COLO829 (cell line): Measurements from ENCODE around the gene NIPBL.
"Not testable (repeated sequence)": the region's sequence is repeated elsewhere in the genome, so short reads cannot be mapped to it uniquely, and the experiment has no call there.

Source experiments
- DNase-seq: peaks from one replicate; pipeline ENCODE4 v3.0.0; 2012; ENCODE audit warnings: low spot score

Gene NIPBL

DNA sequence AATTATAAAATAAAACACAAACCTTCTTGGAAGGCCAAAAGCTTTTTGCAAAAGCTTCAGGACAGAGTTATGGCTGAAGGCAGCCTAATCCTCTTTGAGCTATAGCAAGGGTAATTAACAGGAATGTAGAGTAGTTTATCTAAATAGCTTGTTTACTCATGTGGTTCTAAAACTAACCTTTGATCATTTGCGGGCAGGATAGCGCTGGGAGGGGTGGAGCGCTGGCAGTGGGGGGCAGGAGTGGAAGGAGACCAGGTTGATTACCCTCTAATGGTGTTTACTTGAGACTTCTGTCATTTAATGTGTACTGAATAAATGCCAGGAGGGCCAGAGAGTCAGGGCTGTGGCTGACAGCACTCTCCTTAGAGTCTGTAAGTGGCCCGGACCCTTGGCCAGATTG, 217.2 kb downstream of the NIPBL start:
- not testable (repeated sequence) for DNase-seq

- not testable (repeated sequence) for DNase-seq
Measured at GRCh38 chr5:37099267-37099666, 222.7 kb downstream of the NIPBL start.

- DNase-seq = no peak
Measured at GRCh38 chr5:37103302-37103701, 226.7 kb downstream of the NIPBL start.

DNA sequence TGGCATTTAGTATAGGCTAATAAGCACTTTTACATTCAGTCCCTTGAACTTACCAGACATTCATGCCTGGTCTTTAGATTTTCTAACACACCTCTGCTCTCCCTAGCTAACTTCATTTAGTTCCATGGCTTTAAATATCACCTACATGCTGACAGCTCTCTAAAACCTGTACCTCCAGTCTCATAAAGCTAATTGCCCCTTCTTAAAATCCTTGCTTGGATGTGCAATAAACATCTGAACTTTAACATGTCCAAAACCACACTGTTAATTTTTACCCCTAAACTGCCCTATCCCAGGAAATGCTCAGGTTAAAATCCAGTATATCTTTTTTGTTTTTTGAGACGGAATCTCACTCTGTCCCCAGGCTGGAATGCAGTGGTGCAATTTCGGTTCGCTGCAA, 232.8 kb downstream of the NIPBL start:
- no peak for DNase-seq

DNA sequence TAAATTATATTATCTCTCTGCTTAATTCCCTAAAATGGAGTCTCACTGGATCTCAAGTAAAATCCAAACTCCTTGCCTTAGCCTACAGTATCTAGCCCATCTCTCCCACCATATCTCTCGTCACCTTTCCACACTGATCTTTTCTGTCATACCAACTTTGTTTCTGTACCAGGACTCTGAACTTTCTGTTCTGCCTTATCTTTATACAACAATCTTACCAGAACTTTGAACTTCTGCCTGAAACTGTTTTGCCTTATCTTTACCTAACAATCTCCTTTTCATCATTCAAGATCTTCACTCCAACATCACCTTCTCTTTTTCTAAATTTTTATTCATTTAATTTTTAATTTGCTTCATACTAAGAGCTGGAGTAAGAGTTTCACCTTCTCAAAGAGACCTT, 233.6 kb downstream of the NIPBL start:
- DNase-seq = no peak

- DNase-seq = no peak
Measured at GRCh38 chr5:37111426-37112382, 235.1 kb downstream of the NIPBL start.

DNA sequence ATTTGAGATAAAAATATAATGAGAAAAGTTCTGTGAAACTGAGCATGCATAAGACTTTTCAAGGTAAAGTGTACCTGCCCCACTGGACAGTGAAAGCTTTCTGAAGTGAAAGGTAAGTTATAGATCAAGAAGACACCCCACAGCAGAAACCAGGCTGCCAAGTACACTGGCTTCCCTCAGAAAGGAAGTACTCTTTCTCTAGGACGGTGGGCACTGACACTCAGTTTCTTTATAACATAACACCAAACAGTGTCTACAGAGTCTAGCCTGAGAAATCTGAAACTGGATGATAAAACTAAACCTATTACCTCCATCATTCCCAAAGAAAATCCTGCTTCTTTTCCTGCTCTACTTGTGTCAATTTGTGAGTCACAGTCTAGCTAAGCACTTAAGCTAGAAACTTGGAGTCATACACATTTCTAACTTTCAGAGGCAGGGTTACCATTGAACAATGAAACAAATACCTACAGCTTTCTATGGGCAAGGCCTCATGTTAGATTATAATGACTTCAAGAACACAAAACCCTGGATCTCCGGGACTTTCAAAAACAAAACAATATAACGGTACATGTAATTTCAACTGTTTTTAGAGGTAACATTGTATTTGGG, 235.9 kb downstream of the NIPBL start:
- no peak for DNase-seq
